22Rv1 (cell line): ENCODE results near the gene SDK1.

Experiments
- CTCF ChIP-seq: fragments of 450-650 bp; IDR thresholded peaks from 2 replicates; pipeline ENCODE4 v1.5.1; 2017; ENCODE audit warnings: mild to moderate bottlenecking
- ZFX ChIP-seq: fragments of 450-650 bp; IDR thresholded peaks from 2 replicates; pipeline ENCODE4 v1.6.1; 2017; ENCODE audit warnings: antibody characterized with exemption, borderline replicate concordance

DNA sequence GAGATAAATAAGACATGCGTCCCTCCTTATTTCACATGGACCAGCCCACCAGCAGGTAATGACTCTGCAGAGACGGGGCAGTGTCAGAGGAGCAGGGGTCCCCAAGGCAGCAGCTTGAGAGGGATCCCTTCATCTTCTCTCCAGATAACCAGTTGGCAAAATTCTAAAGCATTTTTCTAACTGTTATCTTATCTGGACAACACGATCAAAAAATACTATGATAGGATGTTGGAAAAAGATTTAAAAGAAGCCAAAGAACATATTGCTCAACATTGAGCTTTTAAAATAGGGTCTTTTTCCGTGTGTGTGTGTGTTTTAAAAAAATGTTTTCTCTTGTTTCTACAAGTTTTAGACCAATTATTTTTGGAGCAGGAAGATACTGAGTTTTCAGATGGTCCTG, 641.2 kb downstream of the SDK1 start:
- TF ChIP-seq CTCF (no peak), ZFX (no peak)
